ENCODE data around the gene RGS9. TPM values are rescaled to one million over a fixed set of nuclear protein-coding genes. Genes with fewer than 3 reads are reported as not detected.

Gene RGS9
- polyA plus RNA-seq, 4 donors = 2.4 to 4.7 (median 3.7) TPM

Other genes starting within 250 kb of the RGS9 start
- 1 to 10 TPM in 3 of 4 donors, under 1 TPM in 1; 0.27 to 6.8 (median 2.0) TPM for gene LRRC37A3, start 217.9 kb upstream of the RGS9 start, polyA plus RNA-seq
- gene GNA13, start 80.6 kb upstream of the RGS9 start, polyA plus RNA-seq = 10 to 100 TPM; 19.8 to 38.6 (median 28.6) TPM

All from small intestine (tissue), 4 donors.